Lower lobe of right lung (tissue), 2 donors: ENCODE results near the gene TMSB4X. TPM values are rescaled to one million over a fixed set of nuclear protein-coding genes. Genes with fewer than 3 reads are reported as not detected.
"Not testable (repeated sequence)": the region's sequence is repeated elsewhere in the genome, so short reads cannot be mapped to it uniquely, and the experiment has no call there.

Source experiments
- ATAC-seq, 2 donors: fragments of 200-7000 bp; cut with Tn5 transposase; one replicate each; pipeline ENCODE4 v1.9.1; 2020 to 2022; ENCODE audit warnings: mild to moderate bottlenecking in 2 of 2, moderate library complexity in 2 of 2
- DNase-seq: peaks from one replicate; pipeline ENCODE4 v3.0.0-alpha.2; 2020
- H3K27ac ChIP-seq: fragments of 200-600 bp; one replicate; pipeline ENCODE4 v1.8.0; 2022
- H3K27me3 ChIP-seq: fragments of 200-600 bp; one replicate; pipeline ENCODE4 v1.8.0; 2022; ENCODE audit warnings: low read depth
- H3K36me3 ChIP-seq: fragments of 200-600 bp; one replicate; pipeline ENCODE4 v1.8.0; 2022; ENCODE audit warnings: mild to moderate bottlenecking
- H3K4me1 ChIP-seq: fragments of 200-600 bp; one replicate; pipeline ENCODE4 v1.8.0; 2022
- H3K4me3 ChIP-seq: fragments of 200-600 bp; one replicate; pipeline ENCODE4 v1.8.0; 2022; ENCODE audit warnings: mild to moderate bottlenecking
- H3K9me3 ChIP-seq: fragments of 200-600 bp; one replicate; pipeline ENCODE4 v1.8.0; 2022
- intact Hi-C: fragments of 100-400 bp; cut with DNase I; formaldehyde crosslinking; loops from one replicate; pipeline ENCODE4 v1.11.0; 2022
- total RNA-seq: library from RNA; stranded (reverse); fragmentation: NEBNext Ultra II Directional; extraction: Animal tissue kit (Norgen Biotek cat#: 25700); gene quantifications from one replicate; pipeline ENCODE4 v1.2.1, GENCODE V29; 2021
- TF ChIP-seq, protein P1 (sequence below): fragments of 200-600 bp; IDR thresholded peaks from one replicate; pipeline ENCODE4 v1.8.0; 2022; ENCODE audit warnings: antibody characterized with exemption, mild to moderate bottlenecking
- donor health status: DM: no; HTN: yes; CAD: no; lungs with severe emphysema.

TMSB4X gene
- total RNA-seq, 1 donor from 2014 or later = 4,922 TPM

GRCh38 chrX:12936947-12937346 is 38.0 kb upstream of the TMSB4X start:
- no peaks in the 10 kb centered on the region for H3K36me3 ChIP-seq
- no peaks in the 10 kb centered on the region for H3K9me3 ChIP-seq
- intact Hi-C loops = no loop called here
- H3K27me3 ChIP-seq = no peaks in the 10 kb centered on the region
- TF ChIP-seq, protein P1, sequence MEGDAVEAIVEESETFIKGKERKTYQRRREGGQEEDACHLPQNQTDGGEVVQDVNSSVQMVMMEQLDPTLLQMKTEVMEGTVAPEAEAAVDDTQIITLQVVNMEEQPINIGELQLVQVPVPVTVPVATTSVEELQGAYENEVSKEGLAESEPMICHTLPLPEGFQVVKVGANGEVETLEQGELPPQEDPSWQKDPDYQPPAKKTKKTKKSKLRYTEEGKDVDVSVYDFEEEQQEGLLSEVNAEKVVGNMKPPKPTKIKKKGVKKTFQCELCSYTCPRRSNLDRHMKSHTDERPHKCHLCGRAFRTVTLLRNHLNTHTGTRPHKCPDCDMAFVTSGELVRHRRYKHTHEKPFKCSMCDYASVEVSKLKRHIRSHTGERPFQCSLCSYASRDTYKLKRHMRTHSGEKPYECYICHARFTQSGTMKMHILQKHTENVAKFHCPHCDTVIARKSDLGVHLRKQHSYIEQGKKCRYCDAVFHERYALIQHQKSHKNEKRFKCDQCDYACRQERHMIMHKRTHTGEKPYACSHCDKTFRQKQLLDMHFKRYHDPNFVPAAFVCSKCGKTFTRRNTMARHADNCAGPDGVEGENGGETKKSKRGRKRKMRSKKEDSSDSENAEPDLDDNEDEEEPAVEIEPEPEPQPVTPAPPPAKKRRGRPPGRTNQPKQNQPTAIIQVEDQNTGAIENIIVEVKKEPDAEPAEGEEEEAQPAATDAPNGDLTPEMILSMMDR = no peak
- no peak overlapping the region for H3K4me3 ChIP-seq
- DNase-seq (no peak), ATAC-seq (no peak)
- no peaks in the 10 kb centered on the region for H3K4me1 ChIP-seq
- H3K27ac ChIP-seq = no peak overlapping the region

GRCh38 chrX:12940471-12940870 is 34.4 kb upstream of the TMSB4X start:
- H3K9me3 ChIP-seq, H3K4me3 ChIP-seq, intact Hi-C loops, ATAC-seq, H3K36me3 ChIP-seq, DNase-seq, H3K4me1 ChIP-seq, H3K27ac ChIP-seq, H3K27me3 ChIP-seq: not testable (repeated sequence)

GRCh38 chrX:12943592-12943991 is 31.3 kb upstream of the TMSB4X start:
- peaks cover 15% of the 10 kb centered on the region for H3K4me1 ChIP-seq
- H3K9me3 ChIP-seq, H3K27ac ChIP-seq, H3K4me3 ChIP-seq, H3K36me3 ChIP-seq, H3K27me3 ChIP-seq, DNase-seq, ATAC-seq, intact Hi-C loops: not testable (repeated sequence)

DNA sequence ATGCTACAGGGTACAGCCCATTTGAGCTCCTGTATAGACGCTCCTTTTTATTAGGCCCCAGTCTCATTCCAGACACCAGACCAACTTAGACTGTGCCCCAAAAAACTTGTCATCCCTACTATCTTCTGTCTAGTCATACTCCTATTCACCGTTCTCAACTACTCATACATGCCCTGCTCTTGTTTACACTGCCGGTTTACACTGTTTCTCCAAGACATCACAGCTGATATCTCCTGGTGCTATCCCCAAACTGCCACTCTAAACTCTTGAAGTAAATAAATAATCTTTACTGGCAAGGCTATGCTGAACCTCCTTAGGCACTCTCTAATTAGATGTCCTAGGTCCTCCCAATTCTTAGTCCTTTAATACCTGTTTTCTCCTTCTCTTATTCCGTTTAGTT is 30.5 kb upstream of the TMSB4X start:
- ATAC-seq, H3K36me3 ChIP-seq, H3K27me3 ChIP-seq, intact Hi-C loops, H3K27ac ChIP-seq, DNase-seq, H3K9me3 ChIP-seq, H3K4me3 ChIP-seq: not testable (repeated sequence)
- H3K4me1 ChIP-seq = peaks cover 21% of the 10 kb centered on the region

- TF ChIP-seq, protein P1 = no peak
- Histone ChIP-seq H3K36me3 (no peaks in the 10 kb centered on the region), H3K9me3 (no peaks in the 10 kb centered on the region), H3K27ac (no peak overlapping the region), H3K4me3 (no peak overlapping the region), H3K4me1 (peaks cover 26% of the 10 kb centered on the region), H3K27me3 (no peaks in the 10 kb centered on the region)
- intact Hi-C loops = no loop called here
- ATAC-seq (no peak), DNase-seq (no peak)
Observed at GRCh38 chrX:12945494-12945893, 29.4 kb upstream of the TMSB4X start.

DNA sequence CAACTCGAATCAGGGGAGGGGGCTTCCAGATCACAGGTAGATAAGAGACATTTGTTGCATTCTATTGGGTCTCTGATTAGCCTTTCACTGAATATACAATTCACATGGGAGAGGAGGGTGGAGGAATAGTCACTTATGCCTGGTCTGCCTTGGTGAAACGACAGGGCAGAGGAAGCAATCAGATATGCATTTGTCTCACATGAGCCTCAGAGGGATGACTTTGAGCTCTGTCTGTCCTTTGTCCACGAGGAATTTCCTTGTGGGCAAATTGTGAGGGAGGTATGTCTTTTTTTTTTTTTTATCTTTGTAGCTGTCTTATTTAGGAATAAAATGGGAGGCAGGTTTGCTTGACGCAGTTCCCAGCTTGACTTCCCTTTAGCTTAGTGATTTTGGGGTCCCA is 28.5 kb upstream of the TMSB4X start:
- H3K36me3 ChIP-seq = no peaks in the 10 kb centered on the region
- intact Hi-C loops = no loop called here
- TF ChIP-seq, protein P1 = no peak
- no peaks in the 10 kb centered on the region for H3K27me3 ChIP-seq
- ATAC-seq (no peak), DNase-seq (no peak)
- H3K27ac ChIP-seq = peak overlapping the region; percentile 74
- no peaks in the 10 kb centered on the region for H3K9me3 ChIP-seq
- H3K4me1 ChIP-seq = peaks cover 26% of the 10 kb centered on the region
- no peak overlapping the region for H3K4me3 ChIP-seq

- ATAC-seq = peak; percentile 88 to 92
- Histone ChIP-seq H3K27me3 (no peaks in the 10 kb centered on the region), H3K27ac (peak overlapping the region; percentile 74), H3K4me1 (peaks cover 26% of the 10 kb centered on the region), H3K36me3 (no peaks in the 10 kb centered on the region), H3K9me3 (no peaks in the 10 kb centered on the region), H3K4me3 (no peak overlapping the region)
- no peak for DNase-seq
- TF ChIP-seq, protein P1 = peak; percentile 81
- intact Hi-C loops = no loop called here
Observed at GRCh38 chrX:12946838-12947544, 27.9 kb upstream of the TMSB4X start.
